HepG2 (cell line): ENCODE data around the gene CASZ1. TPM values are rescaled to one million over a fixed set of nuclear protein-coding genes. Genes with fewer than 3 reads are reported as not detected.

Experiments
- AGO2 ChIP-seq: fragments of 200-400 bp; formaldehyde crosslinking; optimal IDR thresholded peaks from 2 replicates; pipeline ENCODE3; 2017; ENCODE audit warnings: mild to moderate bottlenecking, low read depth, low read length, moderate library complexity
- DPF2 ChIP-seq: sonication (generic); formaldehyde crosslinking; IDR thresholded peaks from 2 replicates; pipeline ENCODE4 v1.4.0; 2020; ENCODE audit warnings: mild to moderate bottlenecking, low read depth, missing genetic modification reagents, borderline replicate concordance
- GMEB2 ChIP-seq: IDR thresholded peaks from 2 replicates; pipeline ENCODE4 v1.6.1; 2016; ENCODE audit warnings: missing biosample characterization, missing genetic modification reagents, low read depth
- JUND ChIP-seq: sonication (generic); formaldehyde crosslinking; IDR thresholded peaks from 2 replicates; pipeline ENCODE4 v1.8.0; 2022; ENCODE audit warnings: mild to moderate bottlenecking, missing genetic modification reagents
- MNT ChIP-seq: fragments of 450-650 bp; IDR thresholded peaks from 2 replicates; pipeline ENCODE4 v1.6.1; 2016
- NFIC ChIP-seq: IDR thresholded peaks from 2 replicates; pipeline ENCODE4 v1.6.1; 2012; ENCODE audit warnings: mild to moderate bottlenecking, low read length, inconsistent platforms
- NPAS2 ChIP-seq: sonication (generic); formaldehyde crosslinking; IDR thresholded peaks from 2 replicates; pipeline ENCODE4 v1.8.0; 2022; ENCODE audit warnings: mild to moderate bottlenecking, missing genetic modification reagents, borderline replicate concordance
- RAD51 ChIP-seq: fragments of 450-650 bp; IDR thresholded peaks from 2 replicates; pipeline ENCODE4 v1.6.1; 2016; ENCODE audit warnings: borderline replicate concordance
- TRIM22 ChIP-seq: fragments of 450-650 bp; IDR thresholded peaks from 2 replicates; pipeline ENCODE4 v1.6.1; 2017
- WIZ ChIP-seq: sonication (generic); formaldehyde crosslinking; IDR thresholded peaks from 2 replicates; pipeline ENCODE4 v1.5.1; 2020; ENCODE audit warnings: mild to moderate bottlenecking, missing genetic modification reagents
- ZBTB1 ChIP-seq: sonication (generic); formaldehyde crosslinking; IDR thresholded peaks from 2 replicates; pipeline ENCODE4 v1.4.0; 2020; ENCODE audit warnings: missing genetic modification reagents, borderline replicate concordance
- ZBTB7A ChIP-seq: sonication (generic); formaldehyde crosslinking; IDR thresholded peaks from 2 replicates; pipeline ENCODE4 v1.8.0; 2022; ENCODE audit warnings: mild to moderate bottlenecking, missing genetic modification reagents
- ZBTB7B ChIP-seq: sonication (generic); formaldehyde crosslinking; IDR thresholded peaks from 2 replicates; pipeline ENCODE4 v1.4.0; 2020; ENCODE audit warnings: missing genetic modification reagents
- ZEB1 ChIP-seq: IDR thresholded peaks from 2 replicates; pipeline ENCODE4 v1.6.1; 2012; ENCODE audit warnings: mild to moderate bottlenecking, low read depth, inconsistent platforms; ENCODE audit not compliant: insufficient replicate concordance
- ZFP62 ChIP-seq: sonication (generic); formaldehyde crosslinking; IDR thresholded peaks from 2 replicates; pipeline ENCODE4 v1.4.0; 2020; ENCODE audit warnings: missing genetic modification reagents
- ZNF138 ChIP-seq: sonication (generic); formaldehyde crosslinking; IDR thresholded peaks from 2 replicates; pipeline ENCODE4 v1.5.0; 2020; ENCODE audit warnings: mild to moderate bottlenecking, low read depth, missing genetic modification reagents
- polyA plus RNA-seq, 8 experiments: library from polyadenylated mRNA; depleted of rRNA in 3 of 8; stranded (reverse) in 7 of 8; unstranded in 1 of 8; fragments of >200 nt; fragmentation: Illumina TruSeq in 4 of 8; extraction: Trizol in 4 of 8; gene quantifications; 2 replicates each; pipeline versions ENCODE4 v1.2.1 to v1.2.3, GENCODE V29; 2011 to 2016; ENCODE audit warnings: low read depth in 4 of 8, missing spikeins in 1 of 8, mixed read lengths in 1 of 8; ENCODE audit not compliant: insufficient read depth in 1 of 8
- total RNA-seq, 5 experiments: library from RNA; depleted of rRNA; stranded (reverse); fragments of >200 nt; fragmentation: Illumina TruSeq; extraction: Trizol; gene quantifications; 2 replicates each; pipeline ENCODE4 v1.2.3, GENCODE V29; 2016; ENCODE audit warnings: low read depth in 1 of 5
- TF ChIP-seq, protein P1 (sequence below): sonication (generic); formaldehyde crosslinking; IDR thresholded peaks from 2 replicates; pipeline ENCODE4 v1.8.1; 2023; ENCODE audit warnings: mild to moderate bottlenecking, inconsistent platforms, moderate library complexity, missing genetic modification reagents, borderline replicate concordance
- TF ChIP-seq, protein P2 (sequence below): sonication (generic); formaldehyde crosslinking; IDR thresholded peaks from 2 replicates; pipeline ENCODE4 v1.4.0; 2020; ENCODE audit warnings: missing genetic modification reagents
- TF ChIP-seq, protein P3 (sequence below): sonication (generic); formaldehyde crosslinking; IDR thresholded peaks from 2 replicates; pipeline ENCODE4 v1.4.0; 2020; ENCODE audit warnings: mild to moderate bottlenecking, missing genetic modification reagents, borderline replicate concordance
- TF ChIP-seq, protein P4 (sequence below): sonication (generic); formaldehyde crosslinking; conservative IDR thresholded peaks from 2 replicates; pipeline ENCODE4 v1.8.0; 2022; ENCODE audit warnings: low read depth, missing genetic modification reagents

Gene CASZ1
- total and polyA plus RNA-seq, 2 of the 13 experiments (the other 11 are each of a cell fraction or from before 2014, with no cell fraction given), result 1.9 to 3.7 TPM

DNA sequence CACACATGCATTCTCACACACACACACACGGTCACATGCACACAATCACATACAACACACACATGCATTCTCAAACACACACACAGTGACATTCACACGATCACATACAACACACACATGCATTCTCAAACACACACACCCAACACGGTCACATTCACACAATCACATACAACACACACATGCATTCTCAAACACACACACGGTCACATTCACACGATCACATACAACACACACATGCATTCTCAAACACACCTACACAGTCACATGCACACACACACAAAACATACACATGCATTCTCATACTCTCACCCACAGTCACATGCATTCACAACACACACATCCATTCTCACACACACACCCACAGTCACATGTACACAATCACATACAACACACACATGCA, 135.0 kb downstream of the CASZ1 start (continued):
- TF ChIP-seq TRIM22, result no peak
- no peak for TF ChIP-seq NPAS2 (CRISPR knock-in tag)
- TF ChIP-seq WIZ (CRISPR knock-in tag), result no peak
- TF ChIP-seq, protein P1, sequence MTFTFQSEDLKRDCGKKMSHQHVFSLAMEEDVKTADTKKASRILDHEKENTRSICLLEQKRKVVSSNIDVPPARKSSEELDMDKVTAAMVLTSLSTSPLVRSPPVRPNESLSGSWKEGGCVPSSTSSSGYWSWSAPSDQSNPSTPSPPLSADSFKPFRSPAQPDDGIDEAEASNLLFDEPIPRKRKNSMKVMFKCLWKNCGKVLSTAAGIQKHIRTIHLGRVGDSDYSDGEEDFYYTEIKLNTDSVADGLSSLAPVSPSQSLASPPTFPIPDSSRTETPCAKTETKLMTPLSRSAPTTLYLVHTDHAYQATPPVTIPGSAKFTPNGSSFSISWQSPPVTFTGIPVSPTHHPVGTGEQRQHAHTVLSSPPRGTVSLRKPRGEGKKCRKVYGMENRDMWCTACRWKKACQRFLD, result no peak
- TF ChIP-seq, protein P2, sequence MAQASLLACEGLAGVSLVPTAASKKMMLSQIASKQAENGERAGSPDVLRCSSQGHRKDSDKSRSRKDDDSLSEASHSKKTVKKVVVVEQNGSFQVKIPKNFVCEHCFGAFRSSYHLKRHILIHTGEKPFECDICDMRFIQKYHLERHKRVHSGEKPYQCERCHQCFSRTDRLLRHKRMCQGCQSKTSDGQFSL (CRISPR knock-in tag), result no peak
- TF ChIP-seq ZBTB7B (CRISPR knock-in tag), result no peak
- TF ChIP-seq ZBTB1, result no peak
- no peak for TF ChIP-seq ZNF138 (CRISPR knock-in tag)
- TF ChIP-seq, protein P3, sequence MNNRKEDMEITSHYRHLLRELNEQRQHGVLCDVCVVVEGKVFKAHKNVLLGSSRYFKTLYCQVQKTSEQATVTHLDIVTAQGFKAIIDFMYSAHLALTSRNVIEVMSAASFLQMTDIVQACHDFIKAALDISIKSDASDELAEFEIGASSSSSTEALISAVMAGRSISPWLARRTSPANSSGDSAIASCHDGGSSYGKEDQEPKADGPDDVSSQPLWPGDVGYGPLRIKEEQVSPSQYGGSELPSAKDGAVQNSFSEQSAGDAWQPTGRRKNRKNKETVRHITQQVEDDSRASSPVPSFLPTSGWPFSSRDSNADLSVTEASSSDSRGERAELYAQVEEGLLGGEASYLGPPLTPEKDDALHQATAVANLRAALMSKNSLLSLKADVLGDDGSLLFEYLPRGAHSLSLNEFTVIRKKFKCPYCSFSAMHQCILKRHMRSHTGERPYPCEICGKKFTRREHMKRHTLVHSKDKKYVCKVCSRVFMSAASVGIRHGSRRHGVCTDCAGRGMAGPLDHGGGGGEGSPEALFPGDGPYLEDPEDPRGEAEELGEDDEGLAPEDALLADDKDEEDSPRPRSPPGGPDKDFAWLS (CRISPR knock-in tag), result no peak
- no peak for TF ChIP-seq GMEB2 (CRISPR knock-in tag)
- no peak for TF ChIP-seq DPF2 (CRISPR knock-in tag)
- no peak for TF ChIP-seq JUND (CRISPR knock-in tag)
- no peak for TF ChIP-seq NFIC
- peak; percentile 20; the same call in 1 of the 2 replicates for TF ChIP-seq RAD51
- TF ChIP-seq ZEB1, result no peak
- no peak for TF ChIP-seq AGO2
- TF ChIP-seq ZBTB7A (CRISPR knock-in tag), result no peak
- TF ChIP-seq MNT, result peak; percentile 84
- TF ChIP-seq ZFP62 (CRISPR knock-in tag), result no peak
- TF ChIP-seq, protein P4, sequence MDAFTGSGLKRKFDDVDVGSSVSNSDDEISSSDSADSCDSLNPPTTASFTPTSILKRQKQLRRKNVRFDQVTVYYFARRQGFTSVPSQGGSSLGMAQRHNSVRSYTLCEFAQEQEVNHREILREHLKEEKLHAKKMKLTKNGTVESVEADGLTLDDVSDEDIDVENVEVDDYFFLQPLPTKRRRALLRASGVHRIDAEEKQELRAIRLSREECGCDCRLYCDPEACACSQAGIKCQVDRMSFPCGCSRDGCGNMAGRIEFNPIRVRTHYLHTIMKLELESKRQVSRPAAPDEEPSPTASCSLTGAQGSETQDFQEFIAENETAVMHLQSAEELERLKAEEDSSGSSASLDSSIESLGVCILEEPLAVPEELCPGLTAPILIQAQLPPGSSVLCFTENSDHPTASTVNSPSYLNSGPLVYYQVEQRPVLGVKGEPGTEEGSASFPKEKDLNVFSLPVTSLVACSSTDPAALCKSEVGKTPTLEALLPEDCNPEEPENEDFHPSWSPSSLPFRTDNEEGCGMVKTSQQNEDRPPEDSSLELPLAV (CRISPR knock-in tag), result no peak
